Kidney (tissue), 14 donors: ENCODE data around the gene TMSB4X. TPM values are rescaled to one million over a fixed set of nuclear protein-coding genes. Genes with fewer than 3 reads are reported as not detected.

Source experiments
- DNase-seq, 5 donors: peaks; one replicate each; pipeline ENCODE4 v3.0.0-alpha.2; 2013 to 2020
- FAIRE-seq: peaks from 2 replicates; lab custom pipeline; 2012; peaks lifted over from hg19 to GRCh38; lab: Jason Lieb, UNC
- H3K27ac ChIP-seq, 2 donors: one replicate each; pipeline ENCODE4 v1.7.0; 2013; ENCODE audit warnings: low read depth in 2 of 2, low read length in 2 of 2, inconsistent platforms in 1 of 2
- H3K27me3 ChIP-seq: one replicate; pipeline ENCODE4 v1.7.1; 2013; ENCODE audit warnings: low read length, inconsistent platforms; ENCODE audit not compliant: control insufficient read depth, insufficient read depth
- H3K36me3 ChIP-seq, 3 donors: one replicate each; pipeline versions ENCODE4 v1.7.0 to v1.7.1; 2013; ENCODE audit warnings: low read length in 3 of 3, control low read depth in 1 of 3, inconsistent platforms in 1 of 3; ENCODE audit not compliant: insufficient read depth in 3 of 3, control insufficient read depth in 2 of 3
- H3K4me1 ChIP-seq, 3 donors: one replicate each; pipeline versions ENCODE4 v1.7.0 to v1.7.1; 2013; ENCODE audit warnings: low read length in 3 of 3, inconsistent platforms in 1 of 3, low read depth in 1 of 3; ENCODE audit not compliant: control insufficient read depth in 2 of 3, insufficient read depth in 2 of 3
- H3K4me3 ChIP-seq, 3 donors: one replicate each; pipeline versions ENCODE4 v1.7.0 to v1.8.1; 2013; ENCODE audit warnings: low read length in 3 of 3, control low read depth in 1 of 3, inconsistent platforms in 1 of 3
- H3K9ac ChIP-seq, 3 donors: one replicate each; pipeline versions ENCODE4 v1.7.0 to v1.7.1; 2013; ENCODE audit warnings: low read length in 3 of 3, control low read depth in 1 of 3, inconsistent platforms in 1 of 3
- H3K9me3 ChIP-seq, 3 donors: one replicate each; pipeline versions ENCODE4 v1.7.0 to v1.7.1; 2013; ENCODE audit warnings: low read length in 3 of 3, control low read depth in 1 of 3, inconsistent platforms in 1 of 3; ENCODE audit not compliant: control insufficient read depth in 2 of 3, insufficient read depth in 1 of 3
- intact Hi-C: fragments of 100-400 bp; cut with DNase I; formaldehyde crosslinking; loops from one replicate; pipeline ENCODE4 v1.11.1; 2022
- polyA plus RNA-seq: library from polyadenylated mRNA; stranded (reverse); fragments of 350-450 nt; fragmentation: Illumina TruSeq; extraction: RNeasy Lipid Tissue Mini Kit (QIAGEN cat#74804); gene quantifications from one replicate; pipeline ENCODE4 v1.2.3, GENCODE V29; 2014; ENCODE audit warnings: low read depth, low replicate concordance; ENCODE audit not compliant: insufficient read depth
- total RNA-seq: library from RNA; stranded (reverse); fragmentation: NEBNext Ultra II Directional; extraction: Animal tissue kit (Norgen Biotek cat#: 25700); gene quantifications from one replicate; pipeline ENCODE4 v1.2.1, GENCODE V29; 2021
- TF ChIP-seq, protein P1 (sequence below): IDR thresholded peaks from 3 replicates; pipeline ENCODE4 v1.5.1; 2012; ENCODE audit warnings: mild to moderate bottlenecking, moderate library complexity, borderline replicate concordance; ENCODE audit not compliant: insufficient read depth; ENCODE audit errors: extremely low read depth
- donor health status: control.
- donor health status: control.
- donor health status: control.
- donor health status: control.
- donor health status: control.
- donor health status: DM: yes; HTN: yes; CAD: no.
- donor health status: Normal renal cell carcinoma (clear cell type).

TMSB4X gene
- total and polyA plus RNA-seq, 2 donors from 2014 or later = 2,421 to 3,432 TPM

DNA sequence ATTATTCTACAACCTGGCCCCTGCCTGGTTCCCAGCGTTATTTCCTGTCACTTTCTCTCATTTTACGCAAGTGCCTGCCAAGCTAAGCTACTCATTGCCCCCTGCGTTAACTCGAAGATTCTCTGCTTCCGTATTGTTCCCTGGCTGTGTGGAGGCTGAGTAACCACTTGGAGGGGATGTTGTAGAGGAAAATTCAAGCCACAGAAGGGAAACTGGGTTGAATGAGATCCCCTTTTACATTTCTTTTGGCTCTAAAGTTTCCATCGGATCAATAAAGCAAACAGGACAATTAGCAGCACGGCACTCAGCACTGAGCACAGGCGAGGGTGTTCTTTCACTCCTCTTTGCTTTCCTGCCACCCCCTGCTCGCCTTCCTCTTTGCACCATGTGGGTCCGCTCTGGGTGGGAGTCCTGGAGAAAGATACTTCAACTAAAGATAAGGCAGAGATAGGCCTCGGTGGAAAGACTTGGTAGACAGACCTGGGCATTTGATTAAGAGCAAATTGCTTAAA lies 4.2 kb upstream of the TMSB4X start:
- H3K27me3 ChIP-seq = no peaks in the 10 kb centered on the region
- no peaks in the 10 kb centered on the region for H3K4me1 ChIP-seq
- intact Hi-C loops = no loop called here
- FAIRE-seq (no peak), DNase-seq (peak in 2 of 5 donors; percentile 28 to 81)
- H3K9ac ChIP-seq = peak overlapping the region in 1 of 3 donors; percentile 61
- no peaks in the 10 kb centered on the region for H3K9me3 ChIP-seq
- TF ChIP-seq, protein P1, sequence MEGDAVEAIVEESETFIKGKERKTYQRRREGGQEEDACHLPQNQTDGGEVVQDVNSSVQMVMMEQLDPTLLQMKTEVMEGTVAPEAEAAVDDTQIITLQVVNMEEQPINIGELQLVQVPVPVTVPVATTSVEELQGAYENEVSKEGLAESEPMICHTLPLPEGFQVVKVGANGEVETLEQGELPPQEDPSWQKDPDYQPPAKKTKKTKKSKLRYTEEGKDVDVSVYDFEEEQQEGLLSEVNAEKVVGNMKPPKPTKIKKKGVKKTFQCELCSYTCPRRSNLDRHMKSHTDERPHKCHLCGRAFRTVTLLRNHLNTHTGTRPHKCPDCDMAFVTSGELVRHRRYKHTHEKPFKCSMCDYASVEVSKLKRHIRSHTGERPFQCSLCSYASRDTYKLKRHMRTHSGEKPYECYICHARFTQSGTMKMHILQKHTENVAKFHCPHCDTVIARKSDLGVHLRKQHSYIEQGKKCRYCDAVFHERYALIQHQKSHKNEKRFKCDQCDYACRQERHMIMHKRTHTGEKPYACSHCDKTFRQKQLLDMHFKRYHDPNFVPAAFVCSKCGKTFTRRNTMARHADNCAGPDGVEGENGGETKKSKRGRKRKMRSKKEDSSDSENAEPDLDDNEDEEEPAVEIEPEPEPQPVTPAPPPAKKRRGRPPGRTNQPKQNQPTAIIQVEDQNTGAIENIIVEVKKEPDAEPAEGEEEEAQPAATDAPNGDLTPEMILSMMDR = peak; percentile 55
- no peaks in the 10 kb centered on the region for H3K36me3 ChIP-seq
- H3K4me3 ChIP-seq = no peak overlapping the region
- H3K27ac ChIP-seq = peak overlapping the region; percentile 51 to 79

DNA sequence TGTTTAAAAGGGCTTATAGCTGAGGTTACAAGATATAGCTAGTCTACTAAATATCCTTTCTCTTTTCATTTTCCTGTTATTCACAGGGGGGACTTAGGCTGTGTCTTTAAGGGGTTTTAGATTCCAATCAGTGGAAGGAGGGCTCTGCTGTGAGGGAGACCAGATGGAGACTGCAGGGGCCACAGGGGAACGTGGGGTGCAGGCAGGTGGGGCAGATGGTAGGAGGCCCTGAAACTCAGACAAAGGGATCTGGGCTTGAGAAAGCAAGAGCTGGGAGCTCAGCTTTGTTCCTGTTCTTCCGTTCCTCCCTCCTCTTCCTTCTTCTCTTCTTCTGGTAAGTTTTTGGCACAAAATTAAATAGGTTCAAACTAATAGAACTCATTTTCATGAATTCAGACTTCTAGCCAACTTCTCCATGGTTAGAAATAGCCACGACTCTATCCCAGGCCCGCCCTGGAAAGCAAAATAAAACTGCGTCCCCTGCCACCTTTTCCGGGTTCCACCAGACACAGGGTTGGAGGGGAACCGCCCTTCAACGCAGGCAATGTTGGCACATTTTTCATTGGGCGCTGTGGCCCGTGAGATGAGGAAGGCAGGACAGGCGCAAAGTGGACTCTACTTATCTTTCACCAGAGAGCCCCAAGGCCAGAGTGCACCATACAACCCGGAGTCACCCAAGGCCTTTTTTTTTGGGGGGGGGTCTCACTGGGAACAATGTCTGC lies 3.5 kb upstream of the TMSB4X start:
- Histone ChIP-seq H3K4me1 (no peaks in the 10 kb centered on the region), H3K27ac (peak overlapping the region; percentile 43 to 76), H3K27me3 (no peaks in the 10 kb centered on the region), H3K9me3 (no peaks in the 10 kb centered on the region), H3K9ac (peak overlapping the region in 1 of 3 donors; percentile 34), H3K4me3 (no peak overlapping the region), H3K36me3 (no peaks in the 10 kb centered on the region)
- no peak for DNase-seq
- intact Hi-C loops = no loop called here
- no peak for FAIRE-seq
- TF ChIP-seq, protein P1 = no peak

DNA sequence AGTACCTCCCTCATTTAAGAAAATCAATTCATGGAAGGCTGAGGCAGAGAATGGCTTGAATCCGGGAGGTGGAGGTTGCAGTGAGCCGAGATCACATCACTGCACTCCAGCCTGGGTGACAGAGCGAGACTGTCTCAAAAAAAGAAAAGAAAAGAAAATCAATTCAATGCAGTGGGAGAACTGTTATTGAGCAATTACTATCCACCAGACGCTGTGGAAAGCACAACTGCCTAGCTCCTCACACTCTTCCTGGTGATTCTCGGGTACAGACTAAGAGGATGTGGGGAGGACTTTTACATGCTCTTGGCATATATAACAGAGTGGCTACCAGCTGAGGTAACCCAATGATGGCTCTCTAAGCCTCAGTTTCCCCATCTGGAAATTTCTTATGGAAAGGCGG lies 2.7 kb upstream of the TMSB4X start:
- peak overlapping the region; percentile 41 to 51 for H3K27ac ChIP-seq
- no peak overlapping the region for H3K4me3 ChIP-seq
- TF ChIP-seq, protein P1 = no peak
- no peaks in the 10 kb centered on the region for H3K27me3 ChIP-seq
- H3K9me3 ChIP-seq = no peaks in the 10 kb centered on the region
- DNase-seq (no peak), FAIRE-seq (no peak)
- no peaks in the 10 kb centered on the region for H3K4me1 ChIP-seq
- intact Hi-C loops = no loop called here
- no peaks in the 10 kb centered on the region for H3K36me3 ChIP-seq
- H3K9ac ChIP-seq = no peak overlapping the region
